NCI-H2227 (cell line): ENCODE results near the gene TMEM178A.
"Not testable (repeated sequence)": the region's sequence is repeated elsewhere in the genome, so short reads cannot be mapped to it uniquely, and the experiment has no call there.

Source experiments
- DNase-seq: peaks from one replicate; lab custom pipeline; 2025; ENCODE audit not compliant: unreplicated experiment; lab: John Stamatoyannopoulos, UW

TMEM178A gene

GRCh38 chr2:39665811-39666490 is at the start of gene TMEM178A:
TSS of gene TMEM178A (plus strand) at chr2:39665917. CDS start at chr2:39665975, 58 bp downstream.
- peak; percentile 39 for DNase-seq

- no peak for DNase-seq
These were observed 47.5 kb upstream of the TMEM178A start for GRCh38 chr2:39618236-39618635.

GRCh38 chr2:39618736-39619135 is 47.0 kb upstream of the TMEM178A start:
- DNase-seq, result no peak

GRCh38 chr2:39620067-39620466 is 45.6 kb upstream of the TMEM178A start:
- DNase-seq, result no peak

- DNase-seq, result no peak
These were observed 44.1 kb upstream of the TMEM178A start for GRCh38 chr2:39621596-39621995.

GRCh38 chr2:39622860-39623259 is 42.9 kb upstream of the TMEM178A start:
- no peak for DNase-seq

DNA sequence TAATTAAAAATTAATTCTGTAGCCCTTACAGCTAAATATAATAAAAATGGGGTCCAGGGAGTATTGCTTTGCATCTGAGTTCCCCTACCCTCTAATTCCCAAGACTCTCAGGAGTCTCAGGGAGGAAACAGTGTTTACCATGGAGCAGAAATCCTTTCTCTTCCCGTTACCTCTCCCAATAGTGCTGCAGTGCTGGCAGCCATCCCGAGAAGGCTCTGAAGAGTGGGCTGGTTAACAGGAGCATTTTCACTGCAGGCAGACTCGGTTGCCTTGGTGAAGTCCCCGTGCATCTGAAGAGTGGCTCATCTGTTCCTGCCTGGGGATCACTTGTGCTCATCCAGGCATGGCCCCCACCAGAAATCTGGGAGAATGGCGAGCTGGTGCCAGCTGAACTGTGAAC is 41.8 kb upstream of the TMEM178A start:
- no peak for DNase-seq

GRCh38 chr2:39625193-39625926 is 40.4 kb upstream of the TMEM178A start:
- no peak for DNase-seq

DNA sequence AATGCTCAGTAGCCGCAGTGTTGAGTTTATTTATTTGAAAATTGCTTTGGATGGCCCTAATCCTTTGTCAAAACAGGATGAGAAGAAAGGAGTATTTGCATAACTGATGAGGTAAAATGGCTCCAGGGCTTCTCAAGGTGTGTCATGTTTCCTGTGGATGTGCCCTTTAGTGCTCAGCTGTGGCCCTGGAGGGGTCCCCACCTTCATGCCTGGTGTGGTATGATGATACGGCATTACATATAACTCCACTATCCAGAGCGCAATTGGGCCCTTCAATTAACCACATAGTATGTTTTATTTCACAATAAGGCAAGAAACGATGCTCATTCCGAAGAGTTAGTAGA is 39.8 kb upstream of the TMEM178A start:
- DNase-seq, result no peak

DNA sequence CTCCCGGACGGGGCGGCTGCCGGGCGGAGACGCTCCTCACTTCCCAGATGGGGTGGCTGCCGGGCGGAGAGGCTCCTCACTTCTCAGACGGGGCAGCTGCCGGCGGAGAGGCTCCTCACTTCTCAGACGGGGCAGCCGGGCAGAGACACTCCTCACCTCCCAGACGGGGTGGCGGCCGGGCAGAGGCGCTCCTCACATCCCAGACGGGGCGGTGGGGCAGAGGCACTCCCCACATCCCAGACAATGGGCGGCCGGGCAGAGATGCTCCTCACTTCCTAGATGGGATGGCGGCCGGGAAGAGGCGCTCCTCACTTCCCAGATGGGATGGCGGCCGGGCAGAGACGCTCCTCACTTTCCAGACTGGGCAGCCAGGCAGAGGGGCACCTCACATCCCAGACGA is 37.4 kb upstream of the TMEM178A start:
- DNase-seq, result not testable (repeated sequence)

- no peak for DNase-seq
These were observed 36.1 kb upstream of the TMEM178A start for GRCh38 chr2:39629646-39630045.

DNA sequence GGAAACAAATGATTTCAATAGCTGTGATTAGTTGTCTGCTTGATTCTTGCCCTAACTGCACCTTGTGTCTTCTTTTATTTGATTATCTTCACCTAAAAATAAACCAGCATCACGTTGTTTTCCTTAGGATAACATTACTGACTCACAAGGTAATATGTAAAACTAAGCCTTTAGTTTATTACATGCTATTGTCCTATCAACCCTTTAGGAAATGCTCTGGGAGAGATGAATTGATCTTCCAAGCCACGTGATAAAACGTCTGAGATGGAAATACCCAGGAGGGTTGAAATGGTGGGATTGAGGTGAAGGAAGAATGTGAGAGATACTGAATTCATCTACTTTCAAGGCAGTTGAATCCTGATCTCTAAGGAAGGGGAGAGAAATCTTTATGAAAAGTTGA is 34.5 kb upstream of the TMEM178A start:
- DNase-seq, result no peak

GRCh38 chr2:39631718-39632117 is 34.0 kb upstream of the TMEM178A start:
- DNase-seq, result no peak

GRCh38 chr2:39632876-39633275 is 32.8 kb upstream of the TMEM178A start:
- no peak for DNase-seq

DNA sequence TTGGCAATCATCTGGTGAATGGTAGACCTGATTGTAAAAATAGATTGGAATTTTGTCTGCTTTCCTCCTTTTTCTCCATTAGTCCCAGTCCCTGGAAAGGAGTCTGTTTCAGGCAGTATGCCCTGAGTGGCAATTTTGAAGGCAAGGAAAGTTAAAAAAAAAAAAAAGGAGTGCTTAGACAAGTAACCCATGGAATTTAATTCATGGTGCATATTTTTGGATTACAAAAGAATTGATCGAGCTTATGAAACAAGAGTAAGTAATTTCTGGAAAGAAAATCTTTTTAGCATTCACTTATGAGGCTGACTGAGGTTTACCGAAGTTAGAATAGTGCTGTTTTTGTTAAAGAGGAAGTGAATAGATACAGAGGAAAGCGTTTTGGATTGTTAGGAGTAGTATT is 29.4 kb upstream of the TMEM178A start:
- DNase-seq, result no peak

- no peak for DNase-seq
These were observed 27.1 kb upstream of the TMEM178A start for GRCh38 chr2:39638581-39638980.

- DNase-seq, result no peak
These were observed 25.6 kb upstream of the TMEM178A start for GRCh38 chr2:39640107-39640506.

GRCh38 chr2:39640681-39641080 is 25.0 kb upstream of the TMEM178A start:
- DNase-seq, result no peak

DNA sequence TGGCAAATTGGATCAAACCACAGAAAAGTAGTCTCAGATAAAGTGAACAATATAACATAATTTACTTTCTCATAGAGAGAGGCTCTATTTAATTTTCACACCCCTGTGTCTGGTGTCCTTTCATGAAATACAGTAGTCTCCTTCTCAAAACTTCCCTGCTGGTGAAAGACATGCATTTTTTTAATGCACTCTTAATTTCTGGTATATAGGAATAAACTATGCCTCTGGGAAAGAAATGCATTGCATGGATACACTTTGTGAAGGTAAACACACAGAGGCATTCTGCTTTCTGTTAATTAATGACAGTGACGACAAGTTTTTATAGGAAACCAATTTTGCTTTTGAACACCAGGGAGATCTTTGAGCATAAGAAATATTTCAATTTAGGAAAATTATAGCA is 24.1 kb upstream of the TMEM178A start:
- DNase-seq, result no peak

DNA sequence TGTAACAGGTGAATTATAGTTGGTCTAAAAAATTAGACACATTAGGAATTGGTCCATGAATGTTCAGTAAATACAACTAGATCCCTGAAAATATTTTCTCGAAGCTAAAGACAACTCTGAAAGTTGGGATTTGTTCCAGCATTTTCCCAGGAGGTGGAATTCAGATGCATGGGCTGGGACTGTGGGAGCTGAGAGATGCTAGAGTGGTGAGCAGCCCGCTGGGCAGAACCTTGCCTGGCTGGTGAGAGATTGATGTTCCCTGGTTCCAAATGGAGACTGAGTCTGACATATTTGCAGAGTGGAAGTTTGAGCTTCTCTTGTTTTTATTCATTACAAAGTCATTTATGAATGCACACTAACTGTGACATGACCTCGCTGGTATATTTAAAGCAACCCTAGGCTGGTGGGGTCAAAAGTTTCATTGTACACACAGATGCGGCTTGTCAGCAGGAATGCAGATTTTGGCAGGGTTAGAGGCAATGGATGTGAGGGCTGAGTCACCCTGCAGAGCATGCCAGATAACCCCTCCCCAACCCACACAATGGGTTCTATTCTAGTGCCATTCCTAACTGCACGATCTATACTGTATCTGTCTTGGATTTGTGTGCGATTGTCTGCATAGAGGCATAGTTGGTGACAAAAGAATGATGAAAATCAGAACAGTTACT is 23.5 kb upstream of the TMEM178A start:
- no peak for DNase-seq

DNA sequence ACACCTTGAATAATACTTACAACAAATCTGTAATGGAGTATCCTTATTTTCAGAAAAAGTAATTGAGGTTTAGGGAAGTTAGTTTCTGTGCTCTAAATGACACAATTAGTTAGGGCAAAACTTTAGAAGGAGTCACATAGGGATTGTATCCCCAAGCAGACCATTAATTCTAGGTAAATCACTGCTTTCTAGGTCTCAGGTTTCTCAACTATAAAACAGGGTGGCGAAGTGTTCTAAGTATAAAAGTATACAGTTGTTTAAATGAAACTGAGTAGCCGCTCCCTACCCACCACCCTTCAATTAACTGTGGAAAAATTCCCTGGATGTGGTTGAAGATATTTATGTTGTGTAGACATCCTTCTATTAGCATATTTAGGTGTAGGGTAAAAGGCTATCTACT is 19.9 kb upstream of the TMEM178A start:
- DNase-seq, result no peak

DNA sequence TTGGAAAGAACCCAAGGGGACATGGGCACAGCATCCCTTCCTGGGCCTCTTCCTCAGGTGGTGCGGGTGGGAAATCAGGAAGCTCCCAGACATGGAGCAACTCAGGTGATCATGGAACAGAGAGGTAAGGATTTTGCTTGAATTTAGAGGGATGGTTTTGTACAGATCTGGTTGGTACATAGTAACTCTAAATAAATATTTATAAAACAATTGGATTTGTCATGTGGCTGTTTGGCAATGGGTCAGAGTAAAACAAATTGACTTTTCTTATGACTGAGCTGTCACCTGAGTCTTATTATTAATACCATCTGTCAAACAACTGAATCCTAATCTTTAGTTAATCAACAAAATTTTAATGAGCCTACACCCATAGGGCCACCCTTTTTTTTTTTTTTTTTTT is 19.4 kb upstream of the TMEM178A start:
- DNase-seq, result no peak
